GM12874 (cell line): Measurements from ENCODE around the gene PANX3.

Experiments used
- TF ChIP-seq, protein P1 (sequence below): IDR thresholded peaks from 2 replicates; pipeline ENCODE4 v1.5.1; 2011; ENCODE audit warnings: low read depth, mild to moderate bottlenecking, control low read depth, low read length, moderate library complexity; ENCODE audit not compliant: insufficient read depth

PANX3 gene, protein sequence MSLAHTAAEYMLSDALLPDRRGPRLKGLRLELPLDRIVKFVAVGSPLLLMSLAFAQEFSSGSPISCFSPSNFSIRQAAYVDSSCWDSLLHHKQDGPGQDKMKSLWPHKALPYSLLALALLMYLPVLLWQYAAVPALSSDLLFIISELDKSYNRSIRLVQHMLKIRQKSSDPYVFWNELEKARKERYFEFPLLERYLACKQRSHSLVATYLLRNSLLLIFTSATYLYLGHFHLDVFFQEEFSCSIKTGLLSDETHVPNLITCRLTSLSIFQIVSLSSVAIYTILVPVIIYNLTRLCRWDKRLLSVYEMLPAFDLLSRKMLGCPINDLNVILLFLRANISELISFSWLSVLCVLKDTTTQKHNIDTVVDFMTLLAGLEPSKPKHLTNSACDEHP

DNA sequence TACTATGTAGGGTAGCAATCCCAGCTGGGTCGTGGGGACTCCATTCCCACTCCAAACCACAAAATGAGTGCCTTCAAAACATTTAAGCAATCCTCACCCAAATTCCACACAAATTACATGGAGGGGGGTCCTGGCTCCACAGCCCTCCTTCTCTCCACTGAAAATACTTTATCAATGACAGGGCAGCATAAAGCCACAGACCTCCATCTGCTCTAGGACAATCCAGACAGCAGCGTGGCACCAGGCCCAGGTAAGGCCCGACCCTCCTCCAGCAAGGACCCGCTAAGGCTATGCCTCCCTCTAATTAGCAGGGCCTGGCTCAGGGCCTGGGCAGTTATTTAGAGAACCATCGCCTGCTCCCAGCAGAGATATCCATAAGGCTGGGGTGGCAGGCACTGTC is at the start of gene PANX3:
Gene PANX3, plus strand, starts transcription at position 365 of the 400 bp plus-strand sequence. CDS start 129 bp downstream, outside the sequence.
- TF ChIP-seq, protein P1, sequence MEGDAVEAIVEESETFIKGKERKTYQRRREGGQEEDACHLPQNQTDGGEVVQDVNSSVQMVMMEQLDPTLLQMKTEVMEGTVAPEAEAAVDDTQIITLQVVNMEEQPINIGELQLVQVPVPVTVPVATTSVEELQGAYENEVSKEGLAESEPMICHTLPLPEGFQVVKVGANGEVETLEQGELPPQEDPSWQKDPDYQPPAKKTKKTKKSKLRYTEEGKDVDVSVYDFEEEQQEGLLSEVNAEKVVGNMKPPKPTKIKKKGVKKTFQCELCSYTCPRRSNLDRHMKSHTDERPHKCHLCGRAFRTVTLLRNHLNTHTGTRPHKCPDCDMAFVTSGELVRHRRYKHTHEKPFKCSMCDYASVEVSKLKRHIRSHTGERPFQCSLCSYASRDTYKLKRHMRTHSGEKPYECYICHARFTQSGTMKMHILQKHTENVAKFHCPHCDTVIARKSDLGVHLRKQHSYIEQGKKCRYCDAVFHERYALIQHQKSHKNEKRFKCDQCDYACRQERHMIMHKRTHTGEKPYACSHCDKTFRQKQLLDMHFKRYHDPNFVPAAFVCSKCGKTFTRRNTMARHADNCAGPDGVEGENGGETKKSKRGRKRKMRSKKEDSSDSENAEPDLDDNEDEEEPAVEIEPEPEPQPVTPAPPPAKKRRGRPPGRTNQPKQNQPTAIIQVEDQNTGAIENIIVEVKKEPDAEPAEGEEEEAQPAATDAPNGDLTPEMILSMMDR, result no peak

DNA sequence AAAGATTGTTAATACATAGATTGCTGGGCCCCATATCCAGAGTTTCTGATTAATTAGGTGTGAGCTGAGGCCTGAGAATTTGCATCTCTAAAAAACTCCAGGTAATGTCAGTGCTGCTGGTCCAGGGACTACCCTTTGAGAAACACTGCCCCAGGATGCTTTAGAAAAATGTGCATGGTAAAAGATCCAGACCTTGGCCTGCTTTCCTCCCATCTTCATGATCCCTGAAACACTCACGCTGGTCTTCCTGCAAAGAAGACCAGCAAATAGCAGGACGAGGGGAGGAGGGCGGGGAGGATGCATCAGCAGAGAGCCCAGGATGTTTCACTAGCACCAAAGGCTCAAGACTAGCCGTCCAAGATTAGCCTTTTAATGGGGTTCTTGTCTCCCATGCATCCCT is 41.5 kb upstream of the PANX3 start, which contains the start of gene OR8A1:
Gene OR8A1, plus strand, starts transcription at position 301 of the 400 bp plus-strand sequence. CDS start 123 bp downstream, outside the sequence.
- TF ChIP-seq, protein P1, result no peak

DNA sequence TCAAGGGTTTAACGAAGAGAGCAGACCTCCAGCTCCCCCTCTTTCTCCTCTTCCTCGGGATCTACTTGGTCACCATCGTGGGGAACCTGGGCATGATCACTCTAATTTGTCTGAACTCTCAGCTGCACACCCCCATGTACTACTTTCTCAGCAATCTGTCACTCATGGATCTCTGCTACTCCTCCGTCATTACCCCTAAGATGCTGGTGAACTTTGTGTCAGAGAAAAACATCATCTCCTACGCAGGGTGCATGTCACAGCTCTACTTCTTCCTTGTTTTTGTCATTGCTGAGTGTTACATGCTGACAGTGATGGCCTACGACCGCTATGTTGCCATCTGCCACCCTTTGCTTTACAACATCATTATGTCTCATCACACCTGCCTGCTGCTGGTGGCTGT is 41.1 kb upstream of the PANX3 start:
- TF ChIP-seq, protein P1, result no peak

DNA sequence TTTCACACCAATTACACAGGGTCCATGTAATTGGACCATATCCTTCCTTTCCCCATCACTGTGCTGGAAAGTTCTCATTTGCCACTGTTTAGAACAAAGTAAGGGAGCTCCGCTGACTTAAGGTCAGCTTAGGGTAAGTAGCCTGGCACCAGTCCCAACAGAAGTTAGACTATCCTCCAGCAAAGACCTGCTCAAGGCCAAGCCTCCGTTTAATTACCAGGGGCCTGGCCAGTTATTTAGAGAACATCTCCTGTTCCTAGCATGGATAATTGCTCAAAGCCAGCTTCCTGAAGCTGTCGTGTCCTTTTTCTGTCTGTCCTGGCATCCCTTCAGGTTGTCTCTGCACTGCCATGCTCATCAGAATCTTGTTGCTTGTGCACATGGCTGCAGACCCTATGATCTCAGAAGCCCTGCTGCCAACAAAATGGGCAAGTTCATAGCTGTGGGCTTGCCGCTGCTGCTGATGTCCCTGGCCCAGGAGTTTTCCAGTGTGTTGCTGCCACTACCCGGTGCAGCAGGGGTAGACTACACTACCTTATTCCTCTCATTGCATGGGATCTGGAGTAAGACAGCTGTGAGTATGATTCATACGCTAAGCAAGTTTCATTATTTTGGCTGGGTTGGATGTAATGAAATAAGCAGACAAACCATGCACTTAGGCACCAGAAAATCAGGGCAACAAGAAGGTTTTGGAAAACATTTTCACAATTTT is 33.4 kb upstream of the PANX3 start:
- TF ChIP-seq, protein P1, result no peak

DNA sequence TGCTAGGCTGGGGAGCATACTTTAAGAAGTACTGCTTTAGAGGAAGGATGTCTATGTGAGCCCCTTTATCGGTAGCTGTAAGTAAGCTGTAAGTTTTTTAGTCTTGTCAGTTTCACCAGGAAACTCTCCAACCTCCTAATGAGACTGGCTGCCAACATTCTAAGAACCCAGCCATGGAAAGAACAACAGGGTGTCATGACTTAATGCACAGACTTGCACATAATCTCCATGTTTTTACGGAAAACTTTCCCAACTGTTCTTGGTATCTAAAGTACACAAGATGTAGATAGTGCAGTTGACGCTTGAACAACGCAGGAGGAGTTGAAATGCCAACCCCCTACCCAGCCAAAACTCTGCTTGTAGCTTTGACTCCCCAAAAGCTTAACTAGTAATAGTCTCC is 32.5 kb upstream of the PANX3 start:
- TF ChIP-seq, protein P1, result no peak

DNA sequence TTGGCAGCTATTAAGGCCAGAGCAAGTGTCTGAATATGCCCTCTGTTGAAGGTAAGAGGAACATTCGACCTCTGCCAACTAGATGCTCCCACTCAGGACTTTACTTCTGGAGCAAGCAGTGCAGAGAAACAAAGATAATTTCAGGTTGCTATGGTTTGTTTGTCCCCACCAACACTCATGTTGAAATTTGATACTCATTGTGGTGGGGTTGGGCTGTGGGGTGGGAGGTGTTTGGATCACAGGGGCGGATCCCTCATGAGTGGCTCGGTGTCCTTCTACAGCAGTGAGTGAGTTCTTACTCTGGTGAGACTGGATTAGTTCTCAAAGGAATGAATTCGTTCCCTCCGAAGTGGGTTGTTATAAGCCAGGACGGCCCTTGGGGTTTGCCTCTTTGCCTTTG is 29.4 kb upstream of the PANX3 start:
- TF ChIP-seq, protein P1, result no peak

DNA sequence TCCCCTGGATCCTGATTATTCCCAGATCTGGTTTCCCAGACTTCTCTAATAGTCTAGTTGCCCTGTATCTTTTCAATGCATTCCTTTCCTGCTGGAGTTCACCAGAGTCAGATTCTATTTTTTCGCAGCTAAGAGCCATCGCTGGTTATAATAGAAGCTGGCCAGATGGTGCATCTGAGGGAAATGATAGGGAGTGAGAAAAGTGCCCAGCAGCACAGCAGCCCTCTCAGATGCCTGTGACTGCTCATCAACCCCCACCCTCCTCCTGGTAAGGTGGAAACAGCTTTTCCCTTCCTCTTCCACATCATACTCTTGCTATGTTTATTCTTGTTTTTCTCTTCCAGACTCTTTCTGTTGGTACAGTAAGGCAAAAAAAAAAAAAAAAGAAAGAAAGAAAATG is 28.7 kb upstream of the PANX3 start:
- TF ChIP-seq, protein P1, result no peak
